ENCODE data around the gene ANKLE1.

ANKLE1 gene

GRCh38 chr19:17325881-17326594 is 44.3 kb downstream of the ANKLE1 start:
- no peak for DNase-seq (ENCODE audit: low read depth)

- DNase-seq (ENCODE audit: low read depth) = no peak
These were observed 44.9 kb downstream of the ANKLE1 start for GRCh38 chr19:17326595-17326966.

DNA sequence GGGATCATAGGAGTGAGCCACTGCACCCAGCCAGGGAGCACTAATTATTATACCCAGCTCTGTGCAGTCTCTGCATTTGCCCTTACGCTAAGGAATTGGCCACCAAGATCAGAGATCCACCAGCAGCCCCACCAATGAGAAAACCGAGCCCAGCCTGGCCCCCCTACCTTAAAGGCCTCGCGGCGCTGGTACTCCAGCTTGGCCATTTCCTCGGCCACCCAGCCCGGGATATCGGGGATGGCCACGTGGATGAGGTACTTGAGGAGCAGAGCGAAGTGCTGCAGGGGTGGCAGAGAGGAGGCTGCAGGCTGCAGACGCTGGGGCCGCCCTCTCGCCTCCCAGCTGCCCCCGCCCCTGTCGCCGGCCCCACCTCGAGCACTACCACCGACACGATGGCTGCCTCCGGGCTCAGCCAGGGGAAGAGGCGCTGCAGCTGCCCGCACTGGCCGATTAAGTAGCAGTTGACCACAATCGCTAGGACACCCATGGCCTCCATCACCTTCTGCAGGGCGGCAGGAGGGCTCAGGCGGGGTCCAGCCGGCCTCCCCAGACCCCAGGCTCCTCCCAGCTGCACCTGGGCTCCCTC is 45.5 kb downstream of the ANKLE1 start:
- no peak for DNase-seq (ENCODE audit: low read depth)

GRCh38 chr19:17327654-17328516 is 46.2 kb downstream of the ANKLE1 start:
- DNase-seq (ENCODE audit: low read depth) = no peak

DNA sequence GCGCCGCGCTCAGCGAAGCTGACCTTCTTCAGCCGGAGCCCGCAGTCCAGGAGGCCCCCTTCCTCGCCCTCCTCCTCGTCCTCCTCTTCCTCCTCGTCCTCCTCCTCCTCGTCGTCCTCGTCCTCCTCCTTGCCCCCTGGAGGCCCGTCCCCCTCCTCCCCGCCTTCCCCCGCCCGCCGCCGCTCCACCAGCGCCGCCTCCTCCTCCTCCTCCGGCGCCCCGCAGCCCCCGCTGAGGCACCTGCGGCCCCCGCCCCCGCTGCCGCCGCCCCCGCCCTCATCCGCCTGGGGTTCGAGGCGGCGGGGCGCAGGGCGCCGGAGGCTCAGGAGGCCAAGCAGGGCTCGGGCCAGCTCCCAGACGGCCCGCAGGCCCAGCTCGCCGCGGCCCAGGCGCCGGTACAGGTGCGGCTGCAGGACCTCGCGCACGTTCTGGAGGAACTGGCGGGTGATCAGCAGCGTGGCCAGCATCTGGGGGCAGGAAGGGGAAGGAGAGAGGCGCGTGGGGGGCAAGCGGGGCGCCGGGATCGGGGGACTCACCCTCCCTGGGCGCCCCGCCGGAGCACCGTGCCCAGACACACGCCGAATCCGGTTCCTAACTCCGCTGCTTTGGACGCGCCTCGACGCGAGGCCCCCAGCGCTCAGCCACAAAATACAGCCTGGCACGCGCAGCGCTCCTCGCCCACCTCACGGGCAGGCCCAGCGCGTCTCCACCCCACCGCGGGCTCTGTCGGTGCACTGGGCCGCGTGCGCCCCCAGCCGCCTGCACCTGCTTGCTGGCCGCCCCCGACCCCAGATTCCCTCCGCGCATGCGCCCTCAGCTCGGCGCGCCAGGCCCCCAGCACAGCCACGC is 47.0 kb downstream of the ANKLE1 start:
- DNase-seq (ENCODE audit: low read depth) = no peak

DNA sequence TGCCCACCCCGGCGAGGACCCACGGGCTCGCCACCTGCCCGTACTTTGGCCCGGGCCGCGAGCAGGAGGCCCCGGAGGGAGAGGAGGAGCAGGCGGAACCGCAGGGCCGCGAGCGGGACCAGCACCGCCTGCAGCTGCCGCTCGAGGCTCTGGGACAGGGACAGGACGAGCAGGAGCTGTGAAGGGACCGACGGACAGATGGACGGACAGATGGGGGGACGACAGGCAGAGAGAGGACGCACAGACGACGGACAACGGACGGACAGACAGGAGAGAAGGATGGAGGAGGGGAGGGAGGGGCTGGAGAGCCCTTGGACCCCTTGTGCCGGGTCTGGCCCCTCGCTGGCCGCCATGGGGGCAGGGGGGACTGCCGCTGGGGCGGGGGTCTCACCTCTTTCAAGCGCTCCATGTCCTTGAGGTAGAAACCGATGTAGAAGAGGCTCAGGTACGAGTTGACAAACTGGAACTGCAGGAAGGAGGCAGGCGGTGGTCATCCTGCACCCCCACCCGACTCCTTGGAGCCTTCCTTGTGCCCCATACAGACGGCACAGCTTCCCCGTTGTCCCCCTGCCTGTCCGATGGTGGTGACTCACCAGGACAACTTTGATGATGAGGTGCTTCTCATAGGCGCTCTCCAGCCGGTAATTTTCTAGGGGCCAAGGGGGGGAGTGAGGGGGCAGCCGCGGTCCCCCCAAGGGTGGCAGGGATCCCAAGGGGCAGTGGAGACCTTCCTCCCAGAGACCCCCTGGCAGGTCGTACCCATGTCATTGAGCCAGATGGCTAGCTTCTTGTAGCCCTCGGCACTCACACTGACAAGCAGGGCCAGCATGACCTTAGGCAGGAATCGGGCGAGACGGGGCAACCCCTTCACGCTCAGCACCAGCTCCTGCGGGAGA is 47.9 kb downstream of the ANKLE1 start:
- no peak for DNase-seq (ENCODE audit: low read depth)

- DNase-seq (ENCODE audit: low read depth) = no peak
These were observed 48.8 kb downstream of the ANKLE1 start for GRCh38 chr19:17330262-17331044.

DNA sequence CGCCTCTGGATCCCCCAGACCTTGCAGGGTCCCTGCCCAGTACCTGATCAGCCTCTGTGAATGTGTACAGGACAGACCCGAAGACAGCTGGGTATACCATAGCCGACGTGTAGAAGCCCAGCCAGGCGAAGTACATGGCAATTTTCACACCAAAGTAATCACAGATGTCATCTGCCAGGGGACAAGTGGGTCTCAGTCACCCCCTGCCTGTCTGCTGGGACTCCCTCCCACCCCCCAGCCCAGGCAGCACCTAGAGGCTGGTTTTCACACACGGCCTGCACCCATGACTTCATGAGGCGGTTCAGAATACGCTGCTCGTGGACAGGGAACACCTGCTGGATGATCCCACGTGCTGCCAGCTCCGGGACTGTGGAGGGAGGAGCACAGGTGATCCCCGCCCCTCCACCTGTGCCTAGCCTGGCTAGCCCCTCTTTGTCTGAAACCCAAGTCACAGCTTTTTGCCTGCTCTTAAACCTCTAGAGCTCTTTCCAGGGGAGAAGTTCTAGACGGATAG is 49.4 kb downstream of the ANKLE1 start:
- DNase-seq (ENCODE audit: low read depth) = no peak

DNA sequence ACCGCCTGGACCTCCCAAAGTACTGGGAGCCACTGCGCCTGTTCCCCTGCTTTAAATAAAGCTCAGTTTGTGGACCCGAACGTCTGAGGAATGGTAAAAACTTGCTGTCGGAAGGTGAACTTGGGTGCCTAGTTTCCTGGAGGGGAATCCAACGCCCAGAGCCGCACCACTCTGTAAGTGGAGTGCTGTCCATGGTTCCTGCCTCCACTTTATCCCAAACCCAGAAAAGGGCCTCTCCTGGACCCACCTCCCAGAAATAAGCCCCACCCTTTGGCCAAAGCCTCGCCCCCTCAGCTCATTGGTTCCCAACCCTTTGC is 50.6 kb downstream of the ANKLE1 start:
- no peak for DNase-seq (ENCODE audit: low read depth)

DNA sequence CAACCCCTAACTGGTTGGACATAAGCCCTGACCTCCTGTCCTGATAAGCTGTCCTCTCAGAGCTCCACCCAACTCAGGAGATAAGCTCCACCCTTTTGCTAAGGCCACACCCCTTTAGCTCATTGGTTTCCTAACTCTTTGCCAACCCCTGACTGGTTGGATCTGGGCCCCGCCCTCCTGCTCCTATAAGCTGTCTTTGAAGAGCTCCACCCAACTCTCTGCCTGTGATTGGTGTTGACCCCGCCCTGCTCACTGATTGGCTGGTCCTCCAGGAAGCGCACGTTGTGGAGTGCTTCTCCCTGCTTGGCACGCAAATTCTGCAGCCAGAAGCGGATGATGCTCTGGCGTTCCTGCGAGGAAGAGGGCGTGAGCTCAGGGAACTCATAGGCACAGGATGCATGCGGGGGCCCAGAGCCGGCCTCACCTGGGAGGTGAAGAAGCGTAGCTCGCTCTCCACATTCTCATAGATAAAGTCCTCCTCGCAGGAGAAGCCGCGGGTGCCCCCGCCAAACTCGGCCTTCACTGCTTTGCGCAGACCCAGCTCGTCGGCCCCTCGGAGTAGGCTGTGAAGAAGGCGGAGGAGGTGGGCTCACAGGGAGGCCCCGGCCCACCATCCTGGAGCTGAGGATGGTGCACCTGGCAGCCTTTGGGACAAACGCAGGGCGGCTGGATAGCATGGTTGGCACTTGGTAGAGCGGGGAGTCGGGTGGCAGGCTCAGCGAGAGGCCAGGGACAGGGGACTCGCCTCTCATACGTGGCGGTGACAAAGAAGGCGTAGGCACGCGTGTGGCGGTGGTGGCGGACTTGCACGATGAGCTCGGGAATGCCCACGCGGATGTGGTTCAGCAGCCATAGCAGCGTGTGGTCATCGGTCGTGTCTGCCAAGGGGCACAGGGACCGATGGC is 51.2 kb downstream of the ANKLE1 start:
- DNase-seq (ENCODE audit: low read depth) = peak; percentile 67

DNA sequence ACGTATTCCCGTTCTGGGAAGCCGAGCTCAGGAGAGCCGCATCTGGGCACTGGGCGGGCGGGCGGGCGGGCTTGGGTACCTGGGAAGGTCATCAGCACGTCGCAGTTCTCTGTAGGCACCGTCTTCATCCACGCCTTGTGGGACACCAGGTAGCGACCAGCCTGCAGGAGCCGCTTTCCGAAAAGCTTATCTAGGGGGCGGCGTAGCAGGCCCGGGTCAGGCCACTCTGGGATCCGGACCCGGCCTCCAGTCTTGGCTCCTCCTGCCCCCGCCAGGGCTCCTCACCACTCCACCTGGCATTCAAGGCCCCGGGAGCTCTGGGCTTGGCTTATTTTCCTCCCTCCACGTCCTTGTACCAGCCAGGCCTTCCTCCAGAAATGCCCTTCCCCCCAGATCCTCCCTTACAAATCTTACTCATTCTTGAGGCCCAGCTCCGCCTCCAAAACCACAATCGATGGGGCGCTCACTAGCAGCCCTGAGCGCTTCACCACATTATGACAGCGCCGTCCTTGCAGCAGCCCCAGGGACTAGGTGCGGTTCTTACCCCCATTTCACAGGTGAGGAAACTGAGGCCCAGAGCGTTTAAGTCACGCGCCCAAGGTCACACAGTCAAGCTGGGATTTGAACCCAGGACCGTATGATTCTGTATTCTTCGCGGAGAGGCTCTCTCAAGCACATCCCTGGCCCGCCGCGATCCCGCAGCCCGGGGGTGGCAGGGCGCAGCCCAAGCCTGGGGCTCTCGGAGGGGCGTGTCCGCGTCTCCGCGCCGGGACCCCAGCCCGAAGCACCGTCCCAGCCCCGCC is 52.1 kb downstream of the ANKLE1 start:
- peak; percentile 85 for DNase-seq (ENCODE audit: low read depth)

DNA sequence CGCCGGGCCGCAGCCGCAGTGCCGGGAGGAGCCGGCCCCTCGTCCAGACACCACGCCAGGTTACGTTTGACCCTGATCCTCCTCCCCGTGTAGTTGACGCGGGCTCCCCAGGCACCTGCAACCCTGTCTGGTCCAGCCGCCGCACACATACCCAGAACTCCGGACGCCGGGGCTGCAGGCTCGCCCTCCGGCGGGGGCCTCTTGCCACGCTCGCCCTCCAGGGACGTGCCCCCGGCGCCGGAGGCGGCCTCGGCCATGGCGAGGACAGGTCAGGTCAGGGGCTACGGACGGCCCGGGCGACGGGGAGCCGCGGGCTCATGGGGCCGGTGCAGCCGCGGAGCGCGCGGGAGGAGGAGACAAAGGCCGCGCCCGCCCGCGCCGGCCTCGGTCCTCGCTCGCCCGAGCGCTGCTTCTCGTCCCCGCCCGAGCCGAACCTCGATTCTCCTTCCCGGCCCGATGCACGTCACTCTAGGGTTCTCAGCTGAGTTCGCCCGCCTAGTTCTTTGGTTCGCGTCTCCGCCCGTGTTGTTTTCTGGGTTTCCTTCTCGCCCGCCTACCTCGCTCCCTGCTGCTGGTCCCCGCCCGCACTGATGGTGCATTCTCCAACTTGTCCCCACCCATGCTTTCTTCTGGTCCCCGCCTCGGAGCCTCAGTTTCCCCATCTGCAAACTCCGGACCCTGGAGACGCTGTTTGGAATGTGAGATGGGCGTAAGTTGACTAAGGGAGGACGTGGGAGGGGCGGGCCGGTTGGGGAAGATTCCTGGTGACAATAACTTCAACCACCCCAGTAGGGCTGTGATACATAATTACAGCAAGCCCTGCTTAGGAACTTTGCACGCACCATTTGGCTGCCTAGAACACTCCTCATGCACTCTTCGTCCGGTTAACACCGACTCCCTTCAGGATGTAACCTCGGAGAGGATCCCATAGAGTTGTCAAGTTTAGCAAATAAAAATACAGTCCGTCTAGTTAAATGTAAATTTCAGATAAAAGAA is 53.0 kb downstream of the ANKLE1 start, which contains the start of gene ANO8:
Gene ANO8 (minus strand): TSS at position 442 of the 996 bp plus-strand sequence. CDS start 185 bp downstream, at position 257.
- peak; percentile 96 for DNase-seq (ENCODE audit: low read depth)

- DNase-seq (ENCODE audit: low read depth) = no peak
These were observed 53.9 kb downstream of the ANKLE1 start for GRCh38 chr19:17335575-17335974.
